GM06990 (cell line): ENCODE measurements around the gene CNN1.

Experiments
- DNase-seq: peaks from one replicate; pipeline ENCODE4 v3.0.0-alpha.2; 2011; ENCODE audit not compliant: insufficient read length; ENCODE audit errors: extremely low read depth
- H3K27me3 ChIP-seq: replicated peaks from 2 replicates; pipeline ENCODE4 v1.6.0; 2011; ENCODE audit warnings: low read length; ENCODE audit not compliant: control insufficient read depth, insufficient read depth
- H3K36me3 ChIP-seq: 2 replicates; pipeline ENCODE4 v1.5.1; 2011; ENCODE audit warnings: low read length; ENCODE audit not compliant: control insufficient read depth, insufficient read depth
- H3K4me3 ChIP-seq: replicated peaks from 2 replicates; pipeline ENCODE4 v1.5.1; 2011; ENCODE audit warnings: low read depth, mild to moderate bottlenecking, control low read depth, low read length
- TF ChIP-seq, protein P1 (sequence below): IDR thresholded peaks from 2 replicates; pipeline ENCODE4 v1.5.1; 2011; ENCODE audit warnings: low read length, control low read depth, mild to moderate bottlenecking, inconsistent platforms; ENCODE audit not compliant: insufficient read depth, poor library complexity, severe bottlenecking

CNN1 gene

DNA sequence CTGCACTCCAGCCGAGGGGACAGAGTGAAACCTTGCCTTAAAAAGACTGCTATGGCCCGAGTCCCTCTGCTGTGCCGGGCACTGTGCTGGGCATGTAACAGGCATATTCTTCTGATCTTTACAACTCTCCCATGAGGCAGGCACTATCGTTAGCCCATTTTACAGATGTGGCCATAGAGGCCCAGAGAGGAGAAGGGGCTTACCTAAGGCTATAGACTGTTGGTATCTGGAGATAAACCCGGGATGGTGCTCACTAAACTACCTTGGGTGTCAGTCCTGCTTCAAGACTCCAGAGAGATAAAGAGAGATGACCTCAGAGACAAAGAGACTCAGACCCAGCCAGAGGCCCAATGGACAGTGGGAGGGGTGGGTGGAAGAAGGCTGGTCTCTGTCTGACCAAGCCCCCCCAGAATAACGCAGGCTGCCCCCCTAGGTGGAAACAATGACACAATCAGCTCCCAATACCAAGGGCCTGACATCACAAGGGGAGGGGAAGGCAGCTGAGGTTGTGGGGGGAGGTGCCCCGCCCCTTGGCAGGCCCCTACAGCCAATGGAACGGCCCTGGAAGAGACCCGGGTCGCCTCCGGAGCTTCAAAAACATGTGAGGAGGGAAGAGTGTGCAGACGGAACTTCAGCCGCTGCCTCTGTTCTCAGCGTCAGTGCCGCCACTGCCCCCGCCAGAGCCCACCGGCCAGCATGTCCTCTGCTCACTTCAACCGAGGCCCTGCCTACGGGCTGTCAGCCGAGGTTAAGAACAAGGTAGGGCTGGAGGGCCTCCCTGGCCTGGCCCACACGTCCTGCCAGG is at the start of gene CNN1:
TSS of gene CNN1 (plus strand) at position 620 of the 805 bp plus-strand sequence. CDS start at position 697, 77 bp downstream.
- TF ChIP-seq, protein P1, sequence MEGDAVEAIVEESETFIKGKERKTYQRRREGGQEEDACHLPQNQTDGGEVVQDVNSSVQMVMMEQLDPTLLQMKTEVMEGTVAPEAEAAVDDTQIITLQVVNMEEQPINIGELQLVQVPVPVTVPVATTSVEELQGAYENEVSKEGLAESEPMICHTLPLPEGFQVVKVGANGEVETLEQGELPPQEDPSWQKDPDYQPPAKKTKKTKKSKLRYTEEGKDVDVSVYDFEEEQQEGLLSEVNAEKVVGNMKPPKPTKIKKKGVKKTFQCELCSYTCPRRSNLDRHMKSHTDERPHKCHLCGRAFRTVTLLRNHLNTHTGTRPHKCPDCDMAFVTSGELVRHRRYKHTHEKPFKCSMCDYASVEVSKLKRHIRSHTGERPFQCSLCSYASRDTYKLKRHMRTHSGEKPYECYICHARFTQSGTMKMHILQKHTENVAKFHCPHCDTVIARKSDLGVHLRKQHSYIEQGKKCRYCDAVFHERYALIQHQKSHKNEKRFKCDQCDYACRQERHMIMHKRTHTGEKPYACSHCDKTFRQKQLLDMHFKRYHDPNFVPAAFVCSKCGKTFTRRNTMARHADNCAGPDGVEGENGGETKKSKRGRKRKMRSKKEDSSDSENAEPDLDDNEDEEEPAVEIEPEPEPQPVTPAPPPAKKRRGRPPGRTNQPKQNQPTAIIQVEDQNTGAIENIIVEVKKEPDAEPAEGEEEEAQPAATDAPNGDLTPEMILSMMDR = no peak
- Histone ChIP-seq H3K27me3 (no peaks in the 10 kb centered on the region), H3K4me3 (no peak within 1 kb of the TSS), H3K36me3 (no peaks in the 10 kb centered on the region)
- no peak for DNase-seq

DNA sequence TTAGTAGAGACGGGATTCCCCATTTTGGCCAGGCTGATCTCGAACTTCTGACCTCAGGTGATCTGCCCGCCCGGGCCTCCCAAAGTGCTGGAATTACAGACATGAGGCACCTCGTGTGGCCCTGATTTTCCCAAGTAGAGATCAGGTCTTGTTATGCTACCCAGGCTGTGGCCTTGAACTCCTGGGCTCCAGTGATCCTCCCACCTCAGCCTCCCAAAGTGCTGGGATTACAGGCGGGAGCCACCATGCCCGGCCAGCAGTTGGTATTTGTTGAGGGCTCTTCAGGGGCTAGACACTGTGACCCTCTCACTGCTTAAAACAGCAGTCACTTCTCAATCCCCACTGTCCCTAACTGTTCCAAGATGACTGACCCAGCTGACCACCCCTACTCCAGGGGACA is 49.3 kb upstream of the CNN1 start:
- TF ChIP-seq, protein P1 = no peak
- H3K27me3 ChIP-seq = no peaks in the 10 kb centered on the region

DNA sequence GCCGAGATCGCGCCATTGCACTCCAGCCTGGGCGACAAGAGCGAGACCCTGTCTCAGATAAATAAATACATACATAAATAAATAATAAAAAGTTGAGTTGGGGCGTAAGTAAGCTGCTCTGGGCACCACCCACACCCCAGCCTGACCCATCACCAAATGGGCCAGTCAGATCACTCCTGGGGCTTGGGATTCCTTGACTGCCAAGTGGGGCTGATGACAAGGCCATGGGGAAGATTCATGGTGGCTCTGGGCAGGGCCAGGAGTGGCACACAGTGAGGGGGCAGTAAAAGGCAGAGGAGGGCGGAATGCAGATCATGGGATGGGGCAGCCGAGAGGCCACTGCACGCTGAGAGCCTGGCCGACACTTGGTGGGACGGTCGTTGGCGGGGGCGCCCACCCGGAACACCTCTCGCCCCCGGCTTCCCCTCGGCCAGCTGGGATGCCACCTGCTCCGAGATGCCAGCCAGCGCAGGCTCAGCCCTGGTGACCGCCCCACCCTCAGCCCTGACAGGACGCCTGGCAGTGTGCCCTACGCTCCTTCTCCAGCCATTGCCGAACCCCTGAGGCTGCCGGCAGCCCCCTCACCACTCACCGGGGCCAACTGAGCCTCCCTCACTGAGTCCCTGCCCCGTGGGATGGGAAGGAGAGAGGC is 43.9 kb upstream of the CNN1 start:
- DNase-seq = no peak
- TF ChIP-seq, protein P1 = no peak
- Histone ChIP-seq H3K27me3 (no peaks in the 10 kb centered on the region), H3K36me3 (peaks cover 13% of the 10 kb centered on the region), H3K4me3 (no peak overlapping the region)

More for the DNA sequence above, 49.3 kb upstream of the CNN1 start:
- DNase-seq = no peak
- Histone ChIP-seq H3K36me3 (peaks cover 3% of the 10 kb centered on the region), H3K4me3 (no peak overlapping the region)

DNA sequence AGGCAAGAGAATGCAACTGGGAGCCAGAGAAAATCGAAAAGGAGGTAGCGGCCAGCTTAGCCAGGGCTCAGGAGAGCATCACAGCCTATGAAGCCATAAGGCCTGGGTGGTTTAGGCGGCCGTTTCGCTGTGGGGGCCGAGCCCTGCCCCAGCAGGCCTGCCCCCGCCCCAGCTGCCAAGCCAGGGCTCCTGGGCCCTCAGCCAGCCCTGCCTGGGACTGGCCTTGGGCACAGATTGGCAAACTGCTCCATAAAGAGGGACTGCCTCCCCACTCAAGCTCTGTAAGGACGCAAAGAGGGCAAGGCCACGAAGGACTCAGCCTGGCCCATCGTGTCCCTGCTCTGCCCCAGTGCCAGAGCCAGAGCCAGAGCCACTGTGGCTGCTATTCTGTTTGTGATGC is 43.2 kb upstream of the CNN1 start:
- no peak overlapping the region for H3K4me3 ChIP-seq
- TF ChIP-seq, protein P1 = no peak
- peaks cover 13% of the 10 kb centered on the region for H3K36me3 ChIP-seq
- no peak for DNase-seq
- H3K27me3 ChIP-seq = no peaks in the 10 kb centered on the region

DNA sequence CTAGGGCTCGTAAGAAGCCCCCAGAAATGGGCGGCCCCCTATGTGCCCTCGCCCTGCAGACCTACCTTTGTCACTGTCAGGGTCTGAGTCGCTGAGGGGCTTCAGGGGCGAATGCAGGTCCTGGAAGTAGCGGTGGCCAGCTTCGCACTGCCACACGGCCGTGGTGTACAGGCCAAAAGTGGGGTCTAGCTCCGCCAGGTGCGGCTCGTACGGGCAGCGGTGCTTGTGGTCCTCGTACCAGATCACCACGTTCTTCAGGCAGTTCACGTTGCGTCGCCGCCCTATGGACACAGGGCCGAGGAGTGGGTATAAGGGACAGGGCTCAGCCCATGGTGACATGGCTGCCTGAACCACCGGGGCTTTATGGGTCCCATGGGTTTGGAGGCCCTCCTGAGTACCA is 42.8 kb upstream of the CNN1 start:
- H3K36me3 ChIP-seq = peaks cover 13% of the 10 kb centered on the region
- TF ChIP-seq, protein P1 = no peak
- H3K4me3 ChIP-seq = no peak overlapping the region
- no peak for DNase-seq
- no peaks in the 10 kb centered on the region for H3K27me3 ChIP-seq
